ENCODE results near the gene OR2T1.
"Not testable (repeated sequence)": the region's sequence is repeated elsewhere in the genome, so short reads cannot be mapped to it uniquely, and the experiment has no call there.

The OR2T1 gene

DNA sequence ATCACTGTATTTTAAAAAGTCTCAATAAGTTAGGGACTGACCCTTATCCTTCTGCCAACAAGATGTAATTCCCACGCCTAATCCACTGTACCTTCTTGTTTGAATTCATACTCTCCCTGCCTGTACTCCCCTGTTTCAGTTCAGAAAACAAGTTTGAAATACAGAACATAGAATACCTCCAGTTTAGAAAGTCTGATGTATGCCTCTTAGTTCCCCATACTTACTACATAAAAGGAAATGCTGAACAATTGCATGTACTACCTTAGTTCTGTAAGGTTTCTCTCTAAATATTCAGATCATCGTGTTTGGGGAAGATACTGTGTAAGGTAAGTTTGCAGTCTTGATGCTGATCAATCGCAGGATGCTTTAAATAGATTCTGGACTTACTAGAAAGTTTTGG is 33.5 kb downstream of the OR2T1 start:
- DNase-seq (ENCODE audit: low spot score) = not testable (repeated sequence)

- not testable (repeated sequence) for DNase-seq (ENCODE audit: low spot score)
Observed at GRCh38 chr1:248438668-248439067, 35.8 kb downstream of the OR2T1 start.

DNA sequence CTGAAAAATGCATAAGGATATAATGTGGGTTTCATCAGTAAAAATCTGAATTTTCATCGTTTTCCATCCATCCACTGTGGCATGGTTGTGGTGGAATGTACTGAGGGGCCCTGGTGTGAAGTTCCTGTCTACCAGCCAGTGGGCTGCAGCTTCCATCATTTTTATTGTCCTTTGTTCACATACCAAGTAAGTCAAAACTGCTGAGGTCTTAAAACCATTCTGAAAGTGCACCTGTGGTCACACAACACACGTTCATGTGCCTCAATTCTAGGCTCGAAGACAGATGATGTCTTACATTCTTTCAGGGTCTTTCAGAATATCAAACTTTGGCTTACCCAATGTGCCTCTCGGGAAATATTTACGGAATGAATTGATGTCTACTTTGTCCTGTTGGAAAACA is 36.4 kb downstream of the OR2T1 start:
- DNase-seq (ENCODE audit: low spot score) = not testable (repeated sequence)

GRCh38 chr1:248442500-248443277 is 39.8 kb downstream of the OR2T1 start:
- not testable (repeated sequence) for DNase-seq (ENCODE audit: low spot score)

- not testable (repeated sequence) for DNase-seq (ENCODE audit: low spot score)
Observed at GRCh38 chr1:248444603-248445002, 41.8 kb downstream of the OR2T1 start.

- not testable (repeated sequence) for DNase-seq (ENCODE audit: low spot score)
Observed at GRCh38 chr1:248445399-248445798, 42.6 kb downstream of the OR2T1 start, which contains the start of gene OR2T2. Gene OR2T2, plus strand, starts transcription at chr1:248445637. Its CDS starts 7,161 bp downstream, at chr1:248452798.

DNA sequence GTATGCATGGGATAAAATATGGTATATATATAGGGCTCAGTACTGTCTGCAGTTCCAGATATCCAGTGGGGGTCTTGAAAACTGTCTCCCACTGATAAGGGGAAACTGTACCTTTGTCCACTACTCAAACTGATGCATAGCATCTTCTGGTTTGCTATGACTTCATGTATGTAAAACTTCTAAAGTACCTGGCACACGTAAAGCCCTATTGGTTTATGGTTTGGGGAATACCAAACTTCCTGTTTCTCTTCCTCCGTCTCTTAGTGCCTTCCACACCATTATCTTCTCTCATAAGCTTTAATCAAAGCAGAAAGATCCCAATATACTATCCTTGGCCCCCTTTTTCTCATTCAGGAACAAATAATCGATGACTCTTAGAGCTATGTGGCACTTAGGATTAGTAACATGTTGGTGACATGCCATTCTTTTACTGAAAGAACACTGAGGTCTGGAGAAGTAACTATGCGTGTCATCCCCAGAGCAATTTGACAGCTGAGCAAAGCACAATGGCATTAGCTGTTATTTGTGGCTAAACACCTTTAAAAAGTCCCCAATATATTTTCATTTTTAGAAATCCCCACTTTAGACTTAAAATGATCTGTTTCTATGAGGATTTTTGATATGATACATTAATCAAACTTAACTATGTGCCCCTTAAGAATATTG is 45.7 kb downstream of the OR2T1 start:
- DNase-seq (ENCODE audit: low spot score) = not testable (repeated sequence)

GRCh38 chr1:248449821-248450465 is 47.1 kb downstream of the OR2T1 start:
- not testable (repeated sequence) for DNase-seq (ENCODE audit: low spot score)

- DNase-seq (ENCODE audit: low spot score) = not testable (repeated sequence)
Observed at GRCh38 chr1:248450466-248451145, 47.8 kb downstream of the OR2T1 start.

GRCh38 chr1:248453619-248454018 is 50.8 kb downstream of the OR2T1 start:
- not testable (repeated sequence) for DNase-seq (ENCODE audit: low spot score)

DNA sequence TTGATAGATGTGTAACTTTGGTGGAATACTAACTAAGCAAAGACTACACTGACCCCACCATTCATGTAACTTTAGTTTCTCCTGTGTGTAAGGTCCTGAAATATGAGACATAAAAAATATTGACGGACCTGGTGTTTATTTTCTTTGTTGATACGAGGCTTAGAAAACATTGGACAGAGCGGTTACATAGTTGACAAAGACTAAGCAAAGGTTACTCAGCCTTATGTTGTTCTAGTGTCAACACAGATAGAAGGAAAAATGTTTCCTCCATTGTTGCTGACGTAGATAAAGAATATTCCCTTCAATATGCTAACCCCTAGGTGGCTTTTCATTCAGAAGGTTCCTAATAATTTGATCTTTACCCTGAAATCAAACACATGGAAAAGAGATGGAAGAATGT is 52.2 kb downstream of the OR2T1 start:
- DNase-seq (ENCODE audit: low spot score) = not testable (repeated sequence)

- not testable (repeated sequence) for DNase-seq (ENCODE audit: low spot score)
Observed at GRCh38 chr1:248456635-248457034, 53.8 kb downstream of the OR2T1 start.

Measured in AG08395 (cell line).